OCI-LY7 (cell line): ENCODE measurements around the gene CARHSP1. TPM values are rescaled to one million over a fixed set of nuclear protein-coding genes. Genes with fewer than 3 reads are reported as not detected.

Experiments
- BruUV-seq: library from RNA; stranded (reverse); fragments of 400-500 nt; replicated peaks from 2 replicates; lab custom pipeline; 2021; lab: Mats Ljungman, UMichigan
- CTCF ChIA-PET: fragments of 300-600 bp; sonication (Branson Sonifier 250); formaldehyde crosslinking; loops from one replicate; lab custom pipeline; 2022; ENCODE audit warnings: antibody characterized with exemption; ENCODE audit not compliant: unreplicated experiment; lab: Charles Lee
- POLR2A ChIA-PET: fragments of 300-600 bp; sonication (Branson Sonifier 250); formaldehyde crosslinking; loops from one replicate; lab custom pipeline; 2022; ENCODE audit warnings: antibody characterized with exemption; lab: Charles Lee
- DNase-seq: peaks from one replicate; pipeline ENCODE4 v3.0.0-alpha.2; 2015; ENCODE audit warnings: low spot score
- H2AFZ ChIP-seq: fragments of 200-600 bp; sonication (generic), shearing (Covaris generic); 2 replicates; pipeline ENCODE4 v1.6.1; 2014; ENCODE audit warnings: mild to moderate bottlenecking, antibody characterized with exemption, low read length, moderate library complexity
- H3K27ac ChIP-seq: fragments of 200-600 bp; sonication (generic); 2 replicates; pipeline ENCODE4 v1.5.1; 2014; ENCODE audit warnings: mixed run types, low read depth, mild to moderate bottlenecking, moderate library complexity, low read length, inconsistent platforms; ENCODE audit not compliant: poor library complexity, severe bottlenecking
- H3K36me3 ChIP-seq: fragments of 200-600 bp; sonication (generic); 2 replicates; pipeline ENCODE4 v1.6.1; 2014; ENCODE audit warnings: mild to moderate bottlenecking, antibody characterized with exemption, low read length, moderate library complexity, mixed read lengths; ENCODE audit not compliant: insufficient read depth
- H3K4me1 ChIP-seq: fragments of 200-600 bp; sonication (generic); 2 replicates; pipeline ENCODE4 v1.5.1; 2014; ENCODE audit warnings: mild to moderate bottlenecking, low read length; ENCODE audit not compliant: insufficient read depth, poor library complexity, severe bottlenecking
- H3K4me2 ChIP-seq: fragments of 200-600 bp; sonication (generic); 2 replicates; pipeline ENCODE4 v1.6.1; 2014; ENCODE audit warnings: mild to moderate bottlenecking, low read length
- H3K4me3 ChIP-seq: fragments of 200-600 bp; sonication (generic); 2 replicates; pipeline ENCODE4 v1.5.1; 2014; ENCODE audit warnings: mild to moderate bottlenecking, low read depth, low read length; ENCODE audit not compliant: poor library complexity, severe bottlenecking
- H3K79me2 ChIP-seq: fragments of 200-600 bp; sonication (generic); 2 replicates; pipeline ENCODE4 v1.6.1; 2016; ENCODE audit warnings: low read depth, mild to moderate bottlenecking, low read length, moderate library complexity, mixed read lengths; ENCODE audit not compliant: insufficient read depth
- H3K9me2 ChIP-seq: fragments of 200-600 bp; sonication (generic); 2 replicates; pipeline ENCODE4 v1.6.1; 2016; ENCODE audit warnings: mild to moderate bottlenecking, low read length, mixed read lengths; ENCODE audit not compliant: insufficient read depth
- H3K9me3 ChIP-seq: fragments of 200-600 bp; sonication (generic); 2 replicates; pipeline ENCODE4 v1.6.1; 2014; ENCODE audit warnings: mild to moderate bottlenecking, mixed run types, low read length, mixed read lengths
- H4K20me1 ChIP-seq: fragments of 200-600 bp; sonication (generic); 2 replicates; pipeline ENCODE4 v1.6.1; 2014; ENCODE audit warnings: mild to moderate bottlenecking, antibody characterized with exemption, low read length, moderate library complexity, mixed read lengths; ENCODE audit not compliant: insufficient read depth
- CTCF ChIP-seq: fragments of 200-600 bp; sonication (generic); conservative IDR thresholded peaks from 2 replicates; pipeline ENCODE4 v1.5.1; 2014; ENCODE audit warnings: mild to moderate bottlenecking, antibody characterized with exemption, low read length, moderate library complexity, mixed read lengths
- EZH2phosphoT487 ChIP-seq: fragments of 200-600 bp; sonication (generic); IDR thresholded peaks from 2 replicates; pipeline ENCODE4 v1.6.1; 2018; ENCODE audit warnings: low read depth, borderline replicate concordance, mild to moderate bottlenecking, mixed run types, antibody characterized with exemption, low read length, moderate library complexity, mixed read lengths
- intact Hi-C: fragments of 100-400 bp; cut with micrococcal nuclease; formaldehyde crosslinking; loops from one replicate; pipeline ENCODE4 v1.10.0; 2022; ENCODE audit not compliant: unreplicated experiment
- total RNA-seq, 2 experiments: library from RNA; depleted of rRNA in 1 of 2; stranded (reverse); fragments of >200 nt in 1 of 2; shearing (Covaris generic) in 1 of 2; gene quantifications; 2 replicates each; pipeline ENCODE4 v1.2.3, GENCODE V29; 2014 to 2022

CARHSP1 gene
- total RNA-seq, 2 experiments from 2014 or later: 156 to 241 TPM

- H2AFZ ChIP-seq: no peak overlapping the region
- POLR2A ChIA-PET: interaction anchor here (0.6 to 1.1 kb wide), 2 partner anchors 11 to 19 kb away, joined by 3 read pairs; no protein-coding TSS in a partner anchor
- H3K9me2 ChIP-seq: no peaks in the 10 kb centered on the region
- intact Hi-C loops: loop anchor here (5.0 kb wide), 2 partner anchors 86 to 254 kb away; partner anchors contain the start of genes PMM2 and TMEM186
- H3K4me3 ChIP-seq: no peak overlapping the region
- no TSS peak for BruUV-seq
- H3K27ac ChIP-seq: no peak overlapping the region
- no peaks in the 10 kb centered on the region for H3K36me3 ChIP-seq
- no peak overlapping the region for H3K4me2 ChIP-seq
- peaks cover 14% of the 10 kb centered on the region for H3K4me1 ChIP-seq
- no peaks in the 10 kb centered on the region for H4K20me1 ChIP-seq
- no peak for DNase-seq
- no peak for TF ChIP-seq CTCF
- no peak for TF ChIP-seq EZH2phosphoT487
- CTCF ChIA-PET: no interaction called here
- no peaks in the 10 kb centered on the region for H3K79me2 ChIP-seq
- H3K9me3 ChIP-seq: no peaks in the 10 kb centered on the region
Measured at GRCh38 chr16:8882725-8883377, 14.0 kb upstream of the CARHSP1 start.

GRCh38 chr16:8882041-8882617 lies 13.3 kb upstream of the CARHSP1 start, which contains the start of gene LITAFD:
Gene LITAFD (plus strand): TSS chr16:8882351. CDS start chr16:8884356, 2,005 bp downstream.
- no TSS peak for BruUV-seq
- Histone ChIP-seq H3K4me1 (peaks cover 14% of the 10 kb centered on the region), H3K9me3 (no peaks in the 10 kb centered on the region), H3K4me3 (no peak within 1 kb of the TSS), H4K20me1 (no peaks in the 10 kb centered on the region), H3K27ac (no peak within 1 kb of the TSS), H3K4me2 (no peak within 1 kb of the TSS), H3K79me2 (no peaks in the 10 kb centered on the region), H3K36me3 (no peaks in the 10 kb centered on the region), H3K9me2 (no peaks in the 10 kb centered on the region), H2AFZ (no peak within 1 kb of the TSS)
- no peak for TF ChIP-seq EZH2phosphoT487
- TF ChIP-seq CTCF: no peak
- POLR2A ChIA-PET: interaction anchor here (0.6 kb wide), 1 partner anchor 20 kb away, joined by 3 read pairs; no protein-coding TSS in a partner anchor
- intact Hi-C loops: loop anchor here (5.0 kb wide), 2 partner anchors 85 to 255 kb away; partner anchors contain the start of genes PMM2 and TMEM186
- no peak for DNase-seq
- CTCF ChIA-PET: no interaction called here
